ENCODE data around the gene CLIC5. TPM values are rescaled to one million over a fixed set of nuclear protein-coding genes. Genes with fewer than 3 reads are reported as not detected.

The CLIC5 gene
- total and polyA plus RNA-seq, 2 donors (not counting 1 experiment from before 2014, with no cell fraction given) = 0.96 to 0.97 TPM

DNA sequence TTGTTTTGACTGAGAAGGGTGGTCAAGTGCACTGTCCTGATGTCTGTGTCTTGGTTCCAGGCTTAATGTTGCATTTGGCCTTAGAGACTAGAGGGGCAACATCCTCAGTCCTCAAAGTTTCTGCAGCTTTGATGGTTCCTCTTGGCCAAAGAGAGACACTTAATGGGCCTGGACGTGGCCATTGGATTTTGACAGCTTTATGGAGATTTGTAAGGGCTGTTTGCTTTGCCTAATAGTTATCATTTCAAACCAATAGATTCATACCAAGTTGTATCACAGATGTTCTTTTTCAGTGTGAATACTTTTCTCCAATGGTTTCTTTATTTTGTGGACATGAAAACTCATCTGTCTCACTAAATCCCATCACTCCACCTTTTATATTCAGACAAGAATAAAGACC, 45.8 kb upstream of the CLIC5 start:
- TF ChIP-seq CTCF (IDR thresholded peaks at IDR 0.05) (no peak), EZH2 (IDR thresholded peaks at IDR 0.05; ENCODE audit: borderline replicate concordance, insufficient read depth, low read depth, low read length, poor library complexity, severe bottlenecking) (no peak)
- Histone ChIP-seq H3K27ac (ENCODE audit: low read length in 2 of 2) (no peak overlapping the region), H3K9ac (ENCODE audit: low read length) (no peak overlapping the region), H3K4me1 (ENCODE audit: control insufficient read depth in 2 of 2, insufficient read depth in 2 of 2, low read length in 2 of 2) (no peaks in the 10 kb centered on the region), H4K20me1 (ENCODE audit: control insufficient read depth, insufficient read depth, low read length, poor library complexity, severe bottlenecking) (no peaks in the 10 kb centered on the region), H3K79me2 (ENCODE audit: control insufficient read depth, insufficient read depth, low read length) (no peaks in the 10 kb centered on the region), H2AFZ (ENCODE audit: insufficient read depth, low read depth, low read length, poor library complexity, severe bottlenecking) (no peak overlapping the region), H3K4me2 (replicated peaks; ENCODE audit: low read depth, low read length, poor library complexity, severe bottlenecking) (no peak overlapping the region), H3K27me3 (replicated peaks in 1 of 4; ENCODE audit: control extremely low read depth in 1 of 4, control insufficient read depth in 3 of 4, insufficient read depth in 4 of 4, low read length in 3 of 4) (peaks cover 0 to 17% (median 3%) of the 10 kb centered on the region in 4 experiments), H3K36me3 (replicated peaks in 1 of 2; ENCODE audit: control extremely low read depth in 1 of 2, control insufficient read depth in 1 of 2, extremely low read depth in 1 of 2, insufficient read depth in 2 of 2, low read length in 1 of 2) (no peaks in the 10 kb centered on the region), H3K4me3 (ENCODE audit: control extremely low read depth in 1 of 5, extremely low read depth in 1 of 5, insufficient read depth in 1 of 5, low read depth in 2 of 5, low read length in 4 of 5) (no peak overlapping the region), H3K9me3 (ENCODE audit: control extremely low read depth in 1 of 3, control insufficient read depth in 2 of 3, insufficient read depth in 1 of 3, low read length in 2 of 3) (no peaks in the 10 kb centered on the region)
- Mint-ChIP-seq H3K4me1 (no peaks in the 10 kb centered on the region), H3K9me3 (ENCODE audit: insufficient read depth) (no peaks in the 10 kb centered on the region), H3K27me3 (peaks cover 35% of the 10 kb centered on the region), H3K27ac (no peak overlapping the region), H3K4me3 (no peak overlapping the region)
- POLR2A ChIA-PET = no interaction called here
- no CpG with 5 or more reads among the region's 1 CpG for WGBS (ENCODE audit: insufficient coverage)
- no peak for DNase-seq
- intact Hi-C loops (cut with micrococcal nuclease) = no loop called here
- ATAC-seq (ENCODE audit: low read depth) = no peak
- CTCF ChIA-PET = no interaction called here

- no CpG with 5 or more reads among the region's 1 CpG for WGBS (ENCODE audit: insufficient coverage)
- Histone ChIP-seq H3K4me2 (replicated peaks; ENCODE audit: low read depth, low read length, poor library complexity, severe bottlenecking) (no peak overlapping the region), H3K27ac (ENCODE audit: low read length in 2 of 2) (no peak overlapping the region), H4K20me1 (ENCODE audit: control insufficient read depth, insufficient read depth, low read length, poor library complexity, severe bottlenecking) (no peaks in the 10 kb centered on the region), H3K9me3 (ENCODE audit: control extremely low read depth in 1 of 3, control insufficient read depth in 2 of 3, insufficient read depth in 1 of 3, low read length in 2 of 3) (no peaks in the 10 kb centered on the region), H3K36me3 (replicated peaks in 1 of 2; ENCODE audit: control extremely low read depth in 1 of 2, control insufficient read depth in 1 of 2, extremely low read depth in 1 of 2, insufficient read depth in 2 of 2, low read length in 1 of 2) (no peaks in the 10 kb centered on the region), H3K4me1 (ENCODE audit: control insufficient read depth in 2 of 2, insufficient read depth in 2 of 2, low read length in 2 of 2) (no peaks in the 10 kb centered on the region), H3K79me2 (ENCODE audit: control insufficient read depth, insufficient read depth, low read length) (no peaks in the 10 kb centered on the region), H3K9ac (ENCODE audit: low read length) (no peak overlapping the region), H3K4me3 (ENCODE audit: control extremely low read depth in 1 of 5, extremely low read depth in 1 of 5, insufficient read depth in 1 of 5, low read depth in 2 of 5, low read length in 4 of 5) (no peak overlapping the region), H3K27me3 (replicated peaks in 1 of 4; ENCODE audit: control extremely low read depth in 1 of 4, control insufficient read depth in 3 of 4, insufficient read depth in 4 of 4, low read length in 3 of 4) (peaks cover 0 to 17% (median 2%) of the 10 kb centered on the region in 4 experiments), H2AFZ (ENCODE audit: insufficient read depth, low read depth, low read length, poor library complexity, severe bottlenecking) (no peak overlapping the region)
- no peak for ATAC-seq (ENCODE audit: low read depth)
- Mint-ChIP-seq H3K27me3 (peaks cover 37% of the 10 kb centered on the region), H3K27ac (no peak overlapping the region), H3K9me3 (ENCODE audit: insufficient read depth) (no peaks in the 10 kb centered on the region), H3K4me3 (no peak overlapping the region), H3K4me1 (no peaks in the 10 kb centered on the region)
- CTCF ChIA-PET = no interaction called here
- no peak for TF ChIP-seq CTCF (IDR thresholded peaks at IDR 0.05)
- TF ChIP-seq EZH2 (IDR thresholded peaks at IDR 0.05; ENCODE audit: borderline replicate concordance, insufficient read depth, low read depth, low read length, poor library complexity, severe bottlenecking) = no peak
- POLR2A ChIA-PET = no interaction called here
- intact Hi-C loops (cut with micrococcal nuclease) = no loop called here
- no peak for DNase-seq
Observed at GRCh38 chr6:46059608-46060007, 43.9 kb upstream of the CLIC5 start.

Measured in B cell (primary cell).